GM21576 (cell line): ENCODE measurements around the gene CRYBA2.

Source experiments
- ATAC-seq: cut with Tn5 transposase; IDR thresholded peaks from one replicate; pipeline ENCODE4 v1.9.1; 2021; ENCODE audit warnings: mild to moderate bottlenecking, moderate library complexity; ENCODE audit not compliant: unreplicated experiment

The CRYBA2 gene

GRCh38 chr2:218958276-218958675, 34.9 kb downstream of the CRYBA2 start:
- no peak for ATAC-seq

- no peak for ATAC-seq
These were observed 35.6 kb downstream of the CRYBA2 start for GRCh38 chr2:218957671-218958070.

GRCh38 chr2:218956039-218956438, 37.2 kb downstream of the CRYBA2 start:
- no peak for ATAC-seq

GRCh38 chr2:218954541-218955300, 38.5 kb downstream of the CRYBA2 start:
- ATAC-seq, result no peak

GRCh38 chr2:218953366-218953954, 39.8 kb downstream of the CRYBA2 start:
- ATAC-seq, result no peak

- ATAC-seq, result no peak
These were observed 41.1 kb downstream of the CRYBA2 start for GRCh38 chr2:218952160-218952559.

GRCh38 chr2:218946621-218947020, 46.6 kb downstream of the CRYBA2 start:
- no peak for ATAC-seq

- ATAC-seq, result no peak
These were observed 48.3 kb downstream of the CRYBA2 start for GRCh38 chr2:218944759-218945404.
